ENCODE results near the gene RASGRP3. TPM values are rescaled to one million over a fixed set of nuclear protein-coding genes. Genes with fewer than 3 reads are reported as not detected.

The RASGRP3 gene
- total RNA-seq, 1 experiment from 2014 or later: 0.72 TPM

DNA sequence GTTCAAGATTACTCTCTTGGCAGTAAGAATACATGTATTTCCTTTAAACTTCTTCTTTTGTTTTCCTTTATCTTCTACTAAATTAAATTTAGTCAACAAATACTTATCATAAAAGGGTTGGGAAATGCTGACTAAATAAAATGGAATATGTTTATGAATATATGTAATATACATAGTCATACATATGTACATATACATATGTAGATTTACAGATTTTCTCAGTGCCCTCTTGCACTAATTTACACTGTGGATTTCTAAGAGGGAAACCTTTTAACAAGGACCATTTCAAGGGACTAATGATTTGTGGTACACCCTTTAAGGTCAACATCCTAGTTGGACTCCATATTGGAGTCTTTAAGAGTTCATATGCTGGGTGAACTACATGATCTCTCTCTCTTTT lies 85.4 kb downstream of the RASGRP3 start:
- DNase-seq: no peak
- POLR2A ChIA-PET (ENCODE audit: unreplicated experiment): no interaction called here
- Histone ChIP-seq H4K20me1 (ENCODE audit: insufficient read depth) (no peaks in the 10 kb centered on the region), H3K9me2 (ENCODE audit: insufficient read depth) (no peaks in the 10 kb centered on the region), H3K27me3 (ENCODE audit: insufficient read depth, low read depth) (no peaks in the 10 kb centered on the region), H3K79me2 (ENCODE audit: low read depth) (no peaks in the 10 kb centered on the region), H3K27ac (no peak overlapping the region), H3K4me2 (no peak overlapping the region), H3F3A (ENCODE audit: insufficient read depth, low read depth) (no peaks in the 10 kb centered on the region), H3K36me3 (ENCODE audit: low read depth) (no peaks in the 10 kb centered on the region), H3K9me3 (ENCODE audit: insufficient read depth, low read depth) (no peaks in the 10 kb centered on the region), H3K4me1 (replicated peaks; ENCODE audit: insufficient read depth) (no peaks in the 10 kb centered on the region), H2AFZ (no peak overlapping the region), H3K4me3 (no peak overlapping the region)
- CTCF ChIA-PET: no interaction called here
- no TSS peak for BruUV-seq (replicated peaks)
- intact Hi-C loops (cut with micrococcal nuclease; ENCODE audit: unreplicated experiment): no loop called here
- TF ChIP-seq, protein P1, sequence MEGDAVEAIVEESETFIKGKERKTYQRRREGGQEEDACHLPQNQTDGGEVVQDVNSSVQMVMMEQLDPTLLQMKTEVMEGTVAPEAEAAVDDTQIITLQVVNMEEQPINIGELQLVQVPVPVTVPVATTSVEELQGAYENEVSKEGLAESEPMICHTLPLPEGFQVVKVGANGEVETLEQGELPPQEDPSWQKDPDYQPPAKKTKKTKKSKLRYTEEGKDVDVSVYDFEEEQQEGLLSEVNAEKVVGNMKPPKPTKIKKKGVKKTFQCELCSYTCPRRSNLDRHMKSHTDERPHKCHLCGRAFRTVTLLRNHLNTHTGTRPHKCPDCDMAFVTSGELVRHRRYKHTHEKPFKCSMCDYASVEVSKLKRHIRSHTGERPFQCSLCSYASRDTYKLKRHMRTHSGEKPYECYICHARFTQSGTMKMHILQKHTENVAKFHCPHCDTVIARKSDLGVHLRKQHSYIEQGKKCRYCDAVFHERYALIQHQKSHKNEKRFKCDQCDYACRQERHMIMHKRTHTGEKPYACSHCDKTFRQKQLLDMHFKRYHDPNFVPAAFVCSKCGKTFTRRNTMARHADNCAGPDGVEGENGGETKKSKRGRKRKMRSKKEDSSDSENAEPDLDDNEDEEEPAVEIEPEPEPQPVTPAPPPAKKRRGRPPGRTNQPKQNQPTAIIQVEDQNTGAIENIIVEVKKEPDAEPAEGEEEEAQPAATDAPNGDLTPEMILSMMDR (conservative IDR thresholded peaks at IDR 0.05): no peak
- no peak for TF ChIP-seq EZH2 (IDR thresholded peaks at IDR 0.05; ENCODE audit: low read depth)

DNA sequence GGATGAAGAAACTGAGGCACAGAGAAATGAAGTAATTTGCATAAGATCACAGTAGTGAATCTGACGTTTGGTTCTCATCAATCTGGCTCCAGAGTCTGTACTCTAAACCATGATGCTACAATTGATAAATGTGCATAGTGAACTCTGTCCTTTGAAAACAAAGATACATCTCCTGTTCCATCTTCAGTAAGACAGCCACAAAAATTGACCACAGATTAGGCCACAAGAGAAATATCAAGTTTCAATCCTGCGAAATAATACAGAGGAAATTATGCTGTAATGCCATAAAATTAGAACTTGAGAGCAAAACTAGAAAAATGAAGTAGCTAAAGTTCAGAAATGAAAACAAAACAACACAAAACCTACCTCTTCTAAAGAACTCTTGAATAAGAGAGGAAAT lies 94.2 kb downstream of the RASGRP3 start:
- no peaks in the 10 kb centered on the region for H3K27me3 ChIP-seq (ENCODE audit: insufficient read depth, low read depth)
- H3K9me3 ChIP-seq (ENCODE audit: insufficient read depth, low read depth): no peaks in the 10 kb centered on the region
- H4K20me1 ChIP-seq (ENCODE audit: insufficient read depth): no peaks in the 10 kb centered on the region
- H3K4me2 ChIP-seq: no peak overlapping the region
- H3K4me3 ChIP-seq: no peak overlapping the region
- ChIA-PET CTCF (no interaction called here), POLR2A (ENCODE audit: unreplicated experiment) (interaction anchor here (0.7 kb wide), 1 partner anchor 30 kb away, joined by 4 read pairs; no protein-coding TSS in a partner anchor)
- BruUV-seq (replicated peaks): no TSS peak
- DNase-seq: no peak
- intact Hi-C loops (cut with micrococcal nuclease; ENCODE audit: unreplicated experiment): no loop called here
- TF ChIP-seq EZH2 (IDR thresholded peaks at IDR 0.05; ENCODE audit: low read depth): no peak
- TF ChIP-seq, protein P1 (conservative IDR thresholded peaks at IDR 0.05): no peak
- H3F3A ChIP-seq (ENCODE audit: insufficient read depth, low read depth): peaks cover 3% of the 10 kb centered on the region; the same call in 1 of the 2 replicates
- no peaks in the 10 kb centered on the region for H3K4me1 ChIP-seq (replicated peaks; ENCODE audit: insufficient read depth)
- H3K79me2 ChIP-seq (ENCODE audit: low read depth): no peaks in the 10 kb centered on the region
- H3K36me3 ChIP-seq (ENCODE audit: low read depth): no peaks in the 10 kb centered on the region
- no peak overlapping the region for H2AFZ ChIP-seq
- no peak overlapping the region for H3K27ac ChIP-seq
- H3K9me2 ChIP-seq (ENCODE audit: insufficient read depth): no peaks in the 10 kb centered on the region

DNA sequence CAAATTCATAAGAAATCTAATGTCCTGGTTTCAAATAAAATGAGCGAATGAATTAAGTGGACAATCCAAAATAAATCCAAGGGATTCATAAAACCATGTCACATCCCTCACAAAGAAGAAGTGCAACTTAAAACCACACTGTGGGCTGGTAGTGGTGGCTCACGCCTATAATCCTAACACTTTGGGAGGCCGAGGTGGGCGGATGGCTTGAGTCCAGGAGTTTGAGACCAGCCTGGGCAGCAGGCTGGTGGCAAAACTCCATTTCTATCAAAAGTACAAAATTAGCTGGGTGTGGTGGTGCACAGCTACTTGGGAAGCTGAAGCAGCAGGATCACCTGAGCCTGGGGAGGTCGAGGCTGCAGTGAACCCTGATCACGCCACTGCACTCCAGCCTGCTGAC lies 97.2 kb downstream of the RASGRP3 start:
- intact Hi-C loops (cut with micrococcal nuclease; ENCODE audit: unreplicated experiment): no loop called here
- CTCF ChIA-PET: no interaction called here
- H3K27ac ChIP-seq: no peak overlapping the region
- no peaks in the 10 kb centered on the region for H4K20me1 ChIP-seq (ENCODE audit: insufficient read depth)
- no peak overlapping the region for H3K4me3 ChIP-seq
- DNase-seq: no peak
- no peaks in the 10 kb centered on the region for H3K27me3 ChIP-seq (ENCODE audit: insufficient read depth, low read depth)
- no peaks in the 10 kb centered on the region for H3K79me2 ChIP-seq (ENCODE audit: low read depth)
- no peaks in the 10 kb centered on the region for H3K9me2 ChIP-seq (ENCODE audit: insufficient read depth)
- H3K4me1 ChIP-seq (replicated peaks; ENCODE audit: insufficient read depth): no peaks in the 10 kb centered on the region
- TF ChIP-seq EZH2 (IDR thresholded peaks at IDR 0.05; ENCODE audit: low read depth): no peak
- TF ChIP-seq, protein P1 (conservative IDR thresholded peaks at IDR 0.05): no peak
- H3K9me3 ChIP-seq (ENCODE audit: insufficient read depth, low read depth): no peaks in the 10 kb centered on the region
- POLR2A ChIA-PET (ENCODE audit: unreplicated experiment): no interaction called here
- H2AFZ ChIP-seq: no peak overlapping the region
- no peaks in the 10 kb centered on the region for H3K36me3 ChIP-seq (ENCODE audit: low read depth)
- no TSS peak for BruUV-seq (replicated peaks)
- no peak overlapping the region for H3K4me2 ChIP-seq
- H3F3A ChIP-seq (ENCODE audit: insufficient read depth, low read depth): peaks cover 3% of the 10 kb centered on the region; the same call in 1 of the 2 replicates

Data from PC-9 (cell line).